ENCODE data around the gene EEF2K. TPM values are rescaled to one million over a fixed set of nuclear protein-coding genes. Genes with fewer than 3 reads are reported as not detected.

The EEF2K gene
- polyA plus RNA-seq, 2 of the 4 experiments (the other 2 are of a cell fraction), result 8.2 to 9.4 TPM

DNA sequence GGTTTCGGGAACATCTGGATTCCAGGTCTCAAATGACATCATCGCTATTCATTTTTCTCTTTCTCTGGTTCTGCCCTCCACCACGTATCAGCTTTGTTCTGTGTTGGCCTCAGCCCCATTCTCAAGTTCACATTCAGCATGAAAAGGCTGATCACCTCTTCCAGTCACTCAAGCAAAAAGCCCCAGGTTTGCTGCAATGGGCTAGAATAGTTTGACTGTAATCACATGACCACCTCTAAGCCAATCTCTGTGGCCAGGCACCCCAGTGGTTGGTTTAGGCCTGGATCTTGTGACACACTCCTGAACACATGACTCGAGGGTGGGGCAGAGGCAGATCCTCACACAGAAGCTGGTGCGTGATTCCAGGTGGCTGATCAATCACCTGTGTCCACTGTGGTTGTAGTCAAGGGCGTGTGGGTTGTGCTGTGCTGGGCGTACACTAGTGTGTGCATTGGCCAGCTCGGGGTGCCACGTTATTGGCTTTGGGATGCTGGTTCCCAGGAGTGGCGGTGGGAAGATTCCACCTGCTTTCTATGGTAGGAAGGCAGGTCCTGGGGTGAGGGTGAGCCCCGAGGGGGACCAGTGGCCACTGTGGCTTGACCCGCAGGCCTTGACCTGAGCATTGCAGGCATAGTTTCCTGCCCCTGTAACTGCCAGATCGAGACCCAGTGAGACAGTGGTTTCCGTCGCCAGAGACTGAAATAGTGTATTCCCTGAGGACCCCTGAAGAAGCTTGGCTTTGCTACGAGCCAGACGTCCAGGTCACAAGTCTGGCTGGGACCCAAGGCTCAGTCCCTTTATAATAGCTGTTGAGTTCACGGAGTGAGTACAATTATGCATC is 12.0 kb downstream of the EEF2K start:
- WGBS (ENCODE audit: missing lambda C conversion rate), result 93% methylated on average over 18 of the region's 18 CpGs
- ChIA-PET POLR2A (no interaction called here), CTCF (interaction anchor here (1.0 to 1.8 kb wide), 3 partner anchors 10 to 79 kb away, joined by 4 to 8 read pairs (median 5); partner anchors contain the start of genes EEF2K and POLR3E)
- Histone ChIP-seq H3K9me3 (no peaks in the 10 kb centered on the region), H3K27ac (no peak overlapping the region), H3K4me2 (no peak overlapping the region), H3K4me1 (no peaks in the 10 kb centered on the region), H3K4me3 (no peak overlapping the region)
- FAIRE-seq (no peak), DNase-seq (ENCODE audit: low read depth in 1 of 2, low spot score in 1 of 2) (peak; percentile 45 to 51), ATAC-seq (peak; percentile 53 to 76; a peak in 4 of 6 replicates)
- TF ChIP-seq, protein P1, sequence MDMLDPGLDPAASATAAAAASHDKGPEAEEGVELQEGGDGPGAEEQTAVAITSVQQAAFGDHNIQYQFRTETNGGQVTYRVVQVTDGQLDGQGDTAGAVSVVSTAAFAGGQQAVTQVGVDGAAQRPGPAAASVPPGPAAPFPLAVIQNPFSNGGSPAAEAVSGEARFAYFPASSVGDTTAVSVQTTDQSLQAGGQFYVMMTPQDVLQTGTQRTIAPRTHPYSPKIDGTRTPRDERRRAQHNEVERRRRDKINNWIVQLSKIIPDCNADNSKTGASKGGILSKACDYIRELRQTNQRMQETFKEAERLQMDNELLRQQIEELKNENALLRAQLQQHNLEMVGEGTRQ (IDR thresholded peaks at IDR 0.05), result peak; percentile 80
- TF ChIP-seq NPAS2 (CRISPR knock-in tag; IDR thresholded peaks at IDR 0.05; ENCODE audit: borderline replicate concordance) (no peak), MYC (IDR thresholded peaks at IDR 0.05; ENCODE audit: borderline replicate concordance, low read length) (no peak)

DNA sequence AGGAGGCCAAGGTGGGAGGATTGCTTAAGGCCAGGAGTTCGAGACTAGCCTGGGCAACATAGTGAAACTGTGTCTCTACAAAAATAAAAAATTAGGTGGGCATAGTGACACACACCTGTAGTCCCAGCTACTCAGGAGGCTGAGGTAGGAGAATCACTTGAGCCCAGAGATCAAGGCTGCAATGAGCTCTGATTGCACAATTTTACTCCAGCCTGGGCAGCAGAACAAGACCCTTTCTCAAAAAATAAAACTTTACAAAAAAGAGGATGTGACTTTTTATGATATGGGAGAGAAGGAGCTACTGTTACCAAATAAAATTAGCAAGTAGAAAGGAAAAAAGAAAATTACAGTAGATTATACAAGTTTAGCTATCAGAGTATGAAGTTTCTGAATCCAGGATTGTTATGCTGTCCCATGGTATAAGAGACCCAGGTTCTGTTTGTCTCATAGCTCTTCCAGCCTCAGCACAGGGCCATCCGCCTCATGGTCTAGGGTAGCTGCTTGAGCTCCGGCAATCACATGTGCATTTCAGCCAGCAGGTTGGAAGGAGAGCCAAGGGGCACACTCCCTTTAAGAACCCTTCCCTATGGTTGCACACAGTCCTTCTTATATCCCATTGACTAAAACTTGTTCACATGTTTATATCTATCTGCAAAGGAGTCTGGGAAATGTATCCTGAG is 13.5 kb downstream of the EEF2K start:
- Histone ChIP-seq H3K4me2 (no peak overlapping the region), H3K4me1 (peaks cover 11% of the 10 kb centered on the region; the same call in 2 of the 3 replicates), H3K4me3 (no peak overlapping the region), H3K27ac (no peak overlapping the region), H3K9me3 (no peaks in the 10 kb centered on the region)
- CTCF ChIA-PET, result interaction anchor here (0.6 to 1.4 kb wide), 8 partner anchors 10 to 1338 kb away, joined by 3 to 6 read pairs (median 3); partner anchors contain the start of gene EEF2K
- ATAC-seq, result no peak
- no peak for DNase-seq (ENCODE audit: low read depth in 1 of 2, low spot score in 1 of 2)
- TF ChIP-seq ZSCAN20 (CRISPR knock-in tag; IDR thresholded peaks at IDR 0.05) (no peak), RNF2 (IDR thresholded peaks at IDR 0.05; ENCODE audit: borderline replicate concordance, low read depth) (no peak), TP53 (CRISPR knock-in tag; IDR thresholded peaks at IDR 0.05) (no peak), RARB (CRISPR knock-in tag; IDR thresholded peaks at IDR 0.05) (no peak), EHF (CRISPR knock-in tag; IDR thresholded peaks at IDR 0.05) (no peak), POLR2A (IDR thresholded peaks at IDR 0.05; ENCODE audit: low read length) (no peak), CHD2 (IDR thresholded peaks at IDR 0.05; ENCODE audit: low read length, partially characterized antibody) (no peak), CBX2 (IDR thresholded peaks at IDR 0.05; ENCODE audit: borderline replicate concordance, low read depth) (no peak), KDM1A (IDR thresholded peaks at IDR 0.05; ENCODE audit: low read depth) (no peak), FOXS1 (CRISPR knock-in tag; IDR thresholded peaks at IDR 0.05) (no peak), NFE2L2 (conservative IDR thresholded peaks at IDR 0.05; ENCODE audit: low read length) (no peak)
- TF ChIP-seq, protein P2, sequence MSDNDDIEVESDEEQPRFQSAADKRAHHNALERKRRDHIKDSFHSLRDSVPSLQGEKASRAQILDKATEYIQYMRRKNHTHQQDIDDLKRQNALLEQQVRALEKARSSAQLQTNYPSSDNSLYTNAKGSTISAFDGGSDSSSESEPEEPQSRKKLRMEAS (IDR thresholded peaks at IDR 0.05), result no peak
- 90% methylated on average over 3 of the region's 3 CpGs for WGBS (ENCODE audit: missing lambda C conversion rate)
- FAIRE-seq, result no peak
- POLR2A ChIA-PET, result interaction anchor here (0.6 kb wide), 1 partner anchor 25 kb away, joined by 4 read pairs; no protein-coding TSS in a partner anchor

DNA sequence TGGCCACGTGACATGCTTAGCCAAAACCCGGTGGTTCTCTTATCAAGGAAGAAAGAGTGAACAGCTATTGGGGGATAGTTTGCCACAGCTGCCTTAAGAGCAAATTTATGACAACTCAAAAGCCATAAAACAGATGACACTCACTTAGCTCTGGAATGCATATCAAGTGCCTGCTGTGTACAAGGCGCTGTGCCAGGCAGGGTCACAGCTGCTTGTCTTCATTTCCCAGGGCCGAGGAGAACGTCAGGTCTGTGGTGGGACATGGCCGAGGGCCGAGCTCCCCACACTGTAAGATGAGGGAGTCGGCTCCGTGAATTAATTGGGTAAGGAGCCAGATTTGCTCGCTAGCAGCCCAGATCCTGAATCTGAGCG is 14.0 kb downstream of the EEF2K start:
- ChIA-PET CTCF (interaction anchor here (0.6 to 1.4 kb wide), 7 partner anchors 10 to 1339 kb away, joined by 3 to 6 read pairs (median 3); partner anchors contain the start of gene EEF2K), POLR2A (no interaction called here)
- Histone ChIP-seq H3K4me1 (peaks cover 11% of the 10 kb centered on the region; the same call in 2 of the 3 replicates), H3K4me3 (no peak overlapping the region), H3K9me3 (no peaks in the 10 kb centered on the region), H3K4me2 (no peak overlapping the region), H3K27ac (no peak overlapping the region)
- FAIRE-seq (no peak), DNase-seq (ENCODE audit: low read depth in 1 of 2, low spot score in 1 of 2) (no peak), ATAC-seq (no peak)
- no peak for TF ChIP-seq POLR2AphosphoS2 (conservative IDR thresholded peaks at IDR 0.05; ENCODE audit: low read length)
- 94% methylated on average over 11 of the region's 11 CpGs for WGBS (ENCODE audit: missing lambda C conversion rate)

DNA sequence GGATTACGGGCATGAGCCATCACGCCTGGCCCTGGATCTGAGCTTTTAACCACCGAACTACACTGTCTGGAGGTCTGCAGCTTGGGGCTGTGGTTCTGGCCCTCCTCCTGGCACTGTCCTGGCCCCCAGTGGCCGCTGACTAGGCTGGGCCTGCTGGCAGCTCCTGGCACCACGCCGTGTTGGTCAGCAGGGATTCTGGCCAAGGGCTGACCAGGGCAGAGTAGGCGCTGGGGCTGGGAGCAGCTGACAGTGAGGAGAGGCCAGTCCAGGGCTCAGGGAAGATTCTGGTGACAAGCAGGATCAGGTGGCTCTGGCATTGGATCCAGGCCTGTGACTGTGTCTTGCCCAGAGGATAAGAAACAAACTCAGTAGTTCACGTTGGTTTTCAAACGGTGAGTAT is 14.6 kb downstream of the EEF2K start:
- Histone ChIP-seq H3K9me3 (no peaks in the 10 kb centered on the region), H3K27ac (no peak overlapping the region), H3K4me2 (no peak overlapping the region), H3K4me1 (peaks cover 11% of the 10 kb centered on the region; the same call in 2 of the 3 replicates), H3K4me3 (no peak overlapping the region)
- ATAC-seq (peak; percentile 15 to 40; a peak in 2 of 6 replicates), FAIRE-seq (no peak), DNase-seq (ENCODE audit: low read depth in 1 of 2, low spot score in 1 of 2) (no peak)
- ChIA-PET CTCF (interaction anchor here (1.0 kb wide), 2 partner anchors 11 to 46 kb away, joined by 3 to 4 read pairs; no protein-coding TSS in a partner anchor), POLR2A (no interaction called here)
- WGBS (ENCODE audit: missing lambda C conversion rate), result 76% methylated on average over 7 of the region's 9 CpGs
- no peak for TF ChIP-seq ZFP36 (IDR thresholded peaks at IDR 0.05; ENCODE audit: borderline replicate concordance, partially characterized antibody)
- TF ChIP-seq EP300 (IDR thresholded peaks at IDR 0.05), result no peak
- TF ChIP-seq HOXB5 (CRISPR knock-in tag; IDR thresholded peaks at IDR 0.05), result no peak
- no peak for TF ChIP-seq EHF (CRISPR knock-in tag; IDR thresholded peaks at IDR 0.05)
- TF ChIP-seq ESRRA (IDR thresholded peaks at IDR 0.05; ENCODE audit: borderline replicate concordance, low read length), result no peak
- TF ChIP-seq SREBF2 (IDR thresholded peaks at IDR 0.05), result no peak
- TF ChIP-seq PHF8 (IDR thresholded peaks at IDR 0.05; ENCODE audit: borderline replicate concordance, low read depth), result no peak
- TF ChIP-seq, protein P3, sequence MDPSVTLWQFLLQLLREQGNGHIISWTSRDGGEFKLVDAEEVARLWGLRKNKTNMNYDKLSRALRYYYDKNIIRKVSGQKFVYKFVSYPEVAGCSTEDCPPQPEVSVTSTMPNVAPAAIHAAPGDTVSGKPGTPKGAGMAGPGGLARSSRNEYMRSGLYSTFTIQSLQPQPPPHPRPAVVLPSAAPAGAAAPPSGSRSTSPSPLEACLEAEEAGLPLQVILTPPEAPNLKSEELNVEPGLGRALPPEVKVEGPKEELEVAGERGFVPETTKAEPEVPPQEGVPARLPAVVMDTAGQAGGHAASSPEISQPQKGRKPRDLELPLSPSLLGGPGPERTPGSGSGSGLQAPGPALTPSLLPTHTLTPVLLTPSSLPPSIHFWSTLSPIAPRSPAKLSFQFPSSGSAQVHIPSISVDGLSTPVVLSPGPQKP (IDR thresholded peaks at IDR 0.05; ENCODE audit: low read depth, low read length), result no peak
- TF ChIP-seq, protein P4, sequence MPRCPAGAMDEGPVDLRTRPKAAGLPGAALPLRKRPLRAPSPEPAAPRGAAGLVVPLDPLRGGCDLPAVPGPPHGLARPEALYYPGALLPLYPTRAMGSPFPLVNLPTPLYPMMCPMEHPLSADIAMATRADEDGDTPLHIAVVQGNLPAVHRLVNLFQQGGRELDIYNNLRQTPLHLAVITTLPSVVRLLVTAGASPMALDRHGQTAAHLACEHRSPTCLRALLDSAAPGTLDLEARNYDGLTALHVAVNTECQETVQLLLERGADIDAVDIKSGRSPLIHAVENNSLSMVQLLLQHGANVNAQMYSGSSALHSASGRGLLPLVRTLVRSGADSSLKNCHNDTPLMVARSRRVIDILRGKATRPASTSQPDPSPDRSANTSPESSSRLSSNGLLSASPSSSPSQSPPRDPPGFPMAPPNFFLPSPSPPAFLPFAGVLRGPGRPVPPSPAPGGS (IDR thresholded peaks at IDR 0.05), result no peak
